GM21447 (cell line): ENCODE measurements around the gene HOXA3.

Experiments used
- ATAC-seq: cut with Tn5 transposase; IDR thresholded peaks from one replicate; pipeline ENCODE4 v1.9.1; 2021; ENCODE audit not compliant: unreplicated experiment

HOXA3 gene

DNA sequence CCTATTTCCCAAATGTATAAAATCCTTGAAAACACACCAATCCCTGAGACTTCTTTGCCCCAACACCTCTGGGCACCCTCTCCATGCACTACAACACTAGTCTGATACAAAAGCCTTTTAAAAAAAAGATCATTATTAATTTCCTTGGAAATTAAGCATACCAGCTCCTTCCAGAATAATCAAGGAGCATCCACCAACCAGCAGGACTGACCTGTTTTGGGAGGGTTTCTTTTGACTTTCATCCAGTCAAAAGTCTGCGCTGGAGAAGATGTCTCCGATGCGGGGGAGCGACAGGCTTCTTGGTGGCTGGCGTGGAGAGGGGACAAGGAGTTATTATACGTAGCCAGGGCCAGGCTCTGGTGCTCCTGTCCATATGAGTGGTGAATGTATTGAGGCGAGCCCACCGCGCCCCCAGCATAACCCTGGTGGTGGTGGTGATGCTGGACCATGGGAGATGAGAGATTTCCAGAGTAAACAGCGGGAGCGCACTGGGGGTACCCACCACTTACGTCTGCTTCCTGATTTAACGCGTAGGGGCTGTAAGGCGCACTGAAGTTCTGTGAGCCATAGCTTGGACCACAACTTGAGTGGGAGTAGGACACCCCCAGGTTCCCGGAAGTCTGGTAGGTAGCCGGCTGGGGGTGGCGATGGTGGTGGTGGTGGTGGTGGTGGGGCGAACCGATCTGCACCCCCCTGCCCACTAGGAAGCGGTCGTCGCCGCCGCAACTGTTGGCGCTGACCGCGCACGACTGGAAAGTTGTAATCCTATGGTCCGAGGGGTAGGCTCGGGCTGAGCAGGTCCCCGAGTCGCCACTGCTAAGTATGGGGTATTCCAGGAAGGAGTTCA, 57.1 kb downstream of the HOXA3 start:
- ATAC-seq, result no peak

DNA sequence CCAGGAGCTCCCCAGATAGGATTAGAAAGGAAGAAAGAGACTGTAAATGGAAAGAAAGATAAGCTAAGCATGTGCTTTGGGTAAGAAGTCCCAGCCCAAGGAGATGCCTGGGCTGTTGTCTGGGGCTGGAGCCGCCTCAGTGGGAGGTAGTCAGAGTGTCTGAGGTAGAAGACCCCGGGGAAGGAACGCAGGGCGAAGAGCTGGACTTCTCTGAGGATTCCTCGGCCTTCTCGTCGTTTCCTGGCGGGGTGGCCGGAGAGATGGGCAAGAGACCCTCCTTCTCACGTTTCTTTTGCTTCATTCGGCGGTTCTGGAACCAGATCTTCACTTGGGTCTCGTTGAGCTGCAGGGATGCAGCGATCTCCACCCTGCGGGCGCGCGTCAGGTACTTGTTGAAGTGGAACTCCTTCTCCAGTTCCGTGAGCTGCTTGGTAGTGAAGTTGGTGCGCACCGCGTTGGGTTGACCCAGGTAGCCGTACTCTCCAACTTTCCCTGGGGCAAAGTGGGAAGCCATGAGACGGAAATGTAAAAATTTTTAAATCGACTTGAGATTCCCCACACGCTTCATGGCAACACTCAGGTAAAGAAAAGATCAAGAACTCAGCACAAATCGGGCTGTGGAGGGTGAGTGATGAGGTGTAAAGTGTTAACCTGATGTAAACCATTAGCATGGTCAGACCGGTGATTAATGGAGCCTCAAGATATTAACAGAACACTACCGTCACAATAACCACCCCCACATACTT, 57.9 kb downstream of the HOXA3 start:
- ATAC-seq, result no peak

DNA sequence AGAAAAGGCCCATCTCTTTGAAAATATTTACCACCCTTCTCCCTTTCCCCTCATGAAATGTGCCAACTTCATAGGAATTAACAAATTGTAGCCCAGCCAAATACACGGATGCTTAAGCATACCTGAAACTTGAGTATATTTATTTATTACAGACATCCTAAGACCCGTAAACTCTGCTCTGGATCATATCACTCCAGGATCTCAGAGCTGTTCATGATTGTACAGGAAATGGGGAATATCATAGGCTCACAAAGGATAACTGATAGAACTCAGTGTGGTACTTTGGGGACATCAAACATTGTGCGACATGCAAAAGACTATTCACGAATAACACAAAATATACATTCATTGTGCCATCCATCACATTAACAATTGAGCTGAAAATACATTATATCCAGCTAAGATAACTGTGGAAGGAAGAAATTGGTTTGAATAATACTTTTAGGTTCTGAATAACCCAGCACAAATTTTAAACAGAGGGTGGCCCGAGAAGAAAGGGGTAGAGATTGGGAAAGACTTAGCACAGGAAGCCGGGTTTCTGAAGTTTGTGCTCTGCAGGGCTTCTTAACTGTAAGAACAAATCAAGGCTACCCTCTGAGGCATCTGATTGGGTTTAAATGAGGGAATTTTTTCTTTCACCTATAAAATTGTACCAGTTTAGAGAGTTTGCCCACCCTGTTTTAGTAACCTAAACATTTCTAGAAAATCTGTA, 59.0 kb downstream of the HOXA3 start:
- ATAC-seq, result no peak

DNA sequence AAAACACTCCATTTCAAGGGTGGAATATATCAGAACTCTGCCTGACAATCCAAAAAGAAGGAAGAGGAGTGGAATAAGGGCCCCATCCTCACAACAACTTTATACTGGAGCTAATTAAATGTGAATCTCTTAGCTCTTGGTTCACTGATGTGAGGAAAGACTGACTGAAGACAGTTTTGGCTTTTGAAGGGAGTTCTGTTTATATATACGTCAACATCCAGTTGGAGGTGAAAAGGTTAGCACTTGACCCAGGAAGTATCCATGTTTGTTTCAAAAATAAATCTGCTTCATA, 59.6 kb downstream of the HOXA3 start:
- ATAC-seq, result no peak

DNA sequence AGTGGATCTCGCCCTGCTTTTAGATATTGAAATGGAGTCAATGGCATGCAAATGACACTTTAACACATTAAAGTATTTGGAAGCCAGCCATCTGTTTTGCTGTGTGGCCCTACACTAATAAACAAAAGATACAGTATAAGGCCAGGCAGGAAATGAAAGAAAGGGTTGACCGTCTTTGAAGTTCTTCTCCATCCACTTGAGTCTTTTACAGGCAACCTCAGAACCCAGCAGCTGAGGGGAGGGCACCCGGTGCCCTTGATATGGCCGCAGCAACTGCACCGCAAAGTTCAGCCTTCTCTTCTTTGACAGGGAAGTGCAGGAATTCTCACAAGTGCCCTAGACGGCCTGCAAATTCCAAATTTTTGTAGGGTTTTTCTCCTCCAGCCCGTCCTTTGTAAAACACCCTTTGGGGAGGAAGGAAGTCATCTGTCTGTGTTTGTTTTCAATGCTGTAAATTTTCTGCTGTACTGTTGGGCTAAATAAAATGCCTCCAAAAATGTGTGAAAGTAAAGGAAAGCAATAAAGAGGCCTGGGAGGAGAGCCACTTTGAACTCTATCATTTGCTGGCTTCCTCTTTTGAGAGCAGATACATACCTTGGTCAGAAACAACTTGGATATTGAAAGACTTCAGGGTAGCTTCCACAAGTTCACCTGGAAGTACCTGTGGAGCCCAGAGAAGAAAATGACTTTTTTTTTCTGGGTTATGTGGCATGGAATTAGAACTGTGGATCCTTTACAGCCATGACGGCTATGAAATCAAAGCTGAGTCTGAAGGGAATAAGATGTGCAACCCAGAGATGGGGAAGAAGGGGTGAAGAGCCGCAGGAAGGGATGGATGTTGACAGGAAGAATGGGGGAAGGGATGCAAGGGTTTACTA, 60.2 kb downstream of the HOXA3 start:
- no peak for ATAC-seq

DNA sequence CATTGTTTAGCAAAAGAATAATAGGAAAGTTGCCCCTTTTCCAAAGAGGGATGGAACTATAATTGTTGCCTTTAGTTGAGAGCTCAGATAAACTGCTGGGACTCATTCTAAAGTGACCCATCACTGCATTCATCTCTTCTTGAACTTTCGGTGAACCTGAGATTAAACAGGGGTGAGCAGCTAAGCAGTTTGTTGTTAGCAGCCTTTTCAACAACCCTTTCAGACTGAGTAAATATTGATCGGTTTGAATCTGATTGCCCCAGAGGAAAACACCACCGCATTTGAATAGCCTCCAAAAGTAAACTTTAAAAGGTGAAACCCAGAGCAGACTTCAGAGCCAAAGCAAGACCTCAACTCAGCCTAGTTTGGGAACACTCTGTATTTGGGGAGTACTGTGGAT, 61.3 kb downstream of the HOXA3 start:
- ATAC-seq, result no peak

DNA sequence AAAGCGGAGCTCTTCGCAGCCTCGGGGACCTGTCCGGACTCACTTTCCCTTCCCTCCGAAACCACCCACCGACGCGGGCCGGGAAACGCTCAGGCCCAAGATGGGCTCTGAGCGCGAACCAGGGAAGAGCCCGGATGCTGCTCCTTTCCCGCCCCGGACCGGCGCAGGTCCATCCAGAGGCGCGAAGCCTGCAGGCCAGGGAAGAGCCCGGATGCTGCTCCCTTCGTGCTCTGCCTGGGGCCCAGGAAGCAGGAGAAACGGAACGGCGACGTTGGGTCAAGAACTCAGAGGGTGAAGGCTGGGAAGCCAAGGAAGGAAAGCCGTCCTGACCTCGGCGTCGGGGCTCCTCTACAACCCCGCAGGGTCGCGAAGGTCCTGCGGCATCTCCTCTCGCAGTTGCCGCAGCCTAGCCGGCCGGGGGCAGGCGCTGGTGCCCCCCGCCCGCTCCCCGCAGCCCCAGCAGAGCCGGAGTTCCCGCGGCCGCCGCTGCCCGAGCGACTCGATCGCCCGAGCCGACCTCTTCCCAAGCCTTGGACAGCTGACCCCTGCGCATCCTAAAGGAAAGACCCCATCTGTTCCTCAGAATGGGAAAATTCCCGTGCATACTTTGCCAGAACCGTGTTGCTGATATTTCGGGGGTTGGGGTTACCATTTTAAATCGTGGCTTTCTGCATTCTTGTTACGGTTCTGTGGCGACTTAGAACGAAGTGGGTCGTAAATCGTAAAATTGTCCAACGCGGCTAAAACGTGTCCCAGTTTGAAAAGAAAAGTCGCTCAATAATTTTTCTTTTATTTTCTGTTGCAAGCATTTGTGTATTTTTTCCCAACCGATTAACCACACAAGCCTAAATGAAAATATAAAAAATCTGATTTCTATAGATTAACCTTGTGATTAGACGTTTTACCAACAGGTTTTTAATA, 64.1 kb downstream of the HOXA3 start:
- no peak for ATAC-seq

DNA sequence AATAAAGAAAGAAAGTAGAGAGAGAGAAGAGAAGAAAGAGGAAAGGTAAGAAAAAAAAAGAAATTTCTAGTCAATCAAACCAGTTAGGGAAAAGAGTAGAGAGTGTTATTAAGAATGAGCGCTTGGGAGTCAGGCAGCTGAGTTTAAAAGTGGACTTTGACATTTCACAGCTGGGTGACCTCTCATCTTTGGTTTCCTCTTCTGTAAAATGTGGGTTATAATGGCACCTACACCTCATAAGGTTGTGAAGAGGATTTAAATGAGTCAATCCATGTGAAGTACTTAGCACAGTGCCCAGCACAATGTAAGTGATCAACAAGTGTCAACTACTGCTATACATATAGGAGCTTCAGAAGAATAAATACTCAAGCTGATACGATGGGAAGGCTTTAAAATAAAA, 68.7 kb downstream of the HOXA3 start:
- ATAC-seq, result no peak

DNA sequence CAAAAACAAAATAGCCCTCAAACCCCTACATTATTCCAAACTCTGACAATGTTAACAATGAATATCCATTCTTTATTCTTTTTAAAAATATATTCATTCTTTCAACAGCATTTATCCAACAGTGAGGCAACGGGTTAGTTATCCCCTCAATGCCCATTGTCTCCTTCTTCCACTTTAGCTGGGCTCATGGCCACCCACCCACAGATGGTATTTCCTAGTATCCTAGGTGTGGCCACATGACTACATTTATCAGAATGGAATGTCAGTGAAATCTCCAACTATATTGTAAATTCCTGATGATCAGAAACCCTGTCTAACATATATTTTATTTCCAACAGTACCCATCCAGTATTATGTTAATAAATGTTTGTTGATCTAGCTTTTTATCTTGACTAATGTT, 70.2 kb downstream of the HOXA3 start:
- no peak for ATAC-seq

DNA sequence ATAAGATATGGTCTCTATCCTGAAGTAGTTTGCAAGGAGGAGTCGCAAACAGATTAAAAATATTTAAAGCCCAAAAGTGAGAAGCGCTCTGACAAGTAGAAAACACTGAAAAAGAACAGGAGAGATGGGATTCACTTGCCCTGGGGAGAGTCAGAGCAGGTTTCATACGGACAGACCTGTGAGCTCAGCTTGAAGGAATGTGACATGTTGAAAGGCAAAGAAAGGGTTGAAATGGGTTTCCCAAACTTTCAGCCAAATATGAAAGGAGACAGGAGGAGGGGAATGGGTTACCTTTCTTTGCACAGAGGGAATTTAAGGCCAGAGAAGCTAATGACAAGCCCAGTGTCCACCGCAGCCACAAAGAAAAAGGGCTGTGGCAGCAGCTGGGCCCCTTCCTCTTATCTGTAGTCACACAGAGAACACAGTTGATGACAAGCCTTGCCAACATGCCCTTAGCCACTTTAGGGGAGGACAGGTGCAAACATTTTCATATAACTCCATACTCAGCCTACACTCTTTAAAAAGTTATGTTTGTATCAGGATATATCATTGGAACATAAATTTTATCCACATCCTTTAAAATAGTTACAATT, 71.4 kb downstream of the HOXA3 start:
- ATAC-seq, result no peak

DNA sequence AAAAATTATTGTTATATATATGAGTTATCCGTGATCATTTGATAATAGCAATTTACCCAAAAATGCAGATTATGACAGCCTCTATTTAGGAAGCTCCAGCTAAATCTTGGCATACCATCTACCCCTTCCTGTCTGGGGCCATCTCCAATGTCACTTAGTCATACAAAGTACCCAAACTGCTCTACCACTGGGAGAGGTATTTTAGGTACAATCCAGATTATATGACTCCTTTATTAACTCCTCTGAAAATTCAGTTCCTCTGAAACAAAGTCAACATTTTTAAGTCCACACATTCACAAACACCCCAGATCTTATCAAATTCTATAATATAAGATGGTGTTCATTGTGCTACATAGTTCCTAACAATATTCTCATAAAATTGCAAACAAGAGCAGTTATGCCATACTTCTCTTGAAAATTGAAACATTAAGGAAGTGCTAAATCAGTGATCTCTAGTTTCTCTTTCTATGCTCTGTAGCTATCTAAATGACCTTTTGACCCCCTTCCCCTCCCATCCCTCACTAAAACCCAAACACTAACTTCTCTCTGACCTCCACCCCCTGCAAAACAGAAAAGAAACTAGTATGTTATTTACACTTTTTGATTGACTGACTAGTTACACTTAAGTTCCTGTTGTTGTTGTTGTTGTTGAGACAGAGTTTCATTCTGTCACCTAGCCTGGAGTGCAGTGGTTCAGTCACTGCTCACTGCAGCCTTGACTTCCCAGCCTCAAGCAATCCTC, 73.0 kb downstream of the HOXA3 start:
- no peak for ATAC-seq

DNA sequence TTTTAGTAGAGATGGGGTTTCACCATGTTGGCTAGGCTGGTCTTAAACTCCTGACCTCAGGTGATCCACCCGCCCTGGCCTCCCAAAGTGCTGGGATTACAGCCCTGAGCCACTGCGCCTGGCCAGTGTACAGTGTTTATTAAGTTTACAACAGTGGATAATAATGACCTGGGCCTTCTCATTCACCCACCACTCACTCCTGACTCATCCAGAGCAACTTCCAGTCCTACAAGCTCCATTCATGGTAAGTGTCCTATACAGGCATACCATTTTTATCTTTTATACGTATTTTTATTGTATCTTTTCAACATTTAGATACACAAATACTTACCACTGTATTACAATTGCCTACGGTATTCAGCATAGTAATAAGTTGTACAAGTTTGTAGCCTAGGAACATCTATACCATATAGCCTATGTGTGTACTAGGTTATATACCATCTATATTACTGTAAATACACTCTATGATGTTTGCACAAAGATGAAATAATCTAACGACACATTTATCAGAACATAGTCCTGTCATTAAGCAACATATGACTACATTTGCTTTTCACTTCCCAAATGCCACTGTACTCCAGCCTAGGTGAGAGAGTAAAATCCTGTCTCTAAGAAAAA, 73.7 kb downstream of the HOXA3 start:
- ATAC-seq, result no peak

DNA sequence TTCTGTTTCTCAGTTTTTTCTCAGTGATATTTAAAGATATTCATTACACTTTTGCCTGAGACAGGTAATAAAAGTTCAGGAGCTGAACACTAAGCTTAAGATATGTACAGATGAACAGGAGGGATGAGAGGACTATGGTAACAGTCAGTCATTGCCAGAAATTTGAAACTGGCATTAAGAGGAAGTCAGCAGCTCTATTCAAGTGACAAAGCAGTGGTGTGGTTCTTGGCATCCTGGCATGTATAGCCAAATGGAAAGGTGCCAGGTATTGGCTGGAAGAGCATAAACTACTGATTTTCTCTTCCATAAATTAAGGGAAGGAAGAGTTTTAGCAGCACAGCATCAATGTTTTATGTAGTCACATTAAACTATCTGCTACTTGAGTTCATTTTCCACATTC, 79.3 kb downstream of the HOXA3 start:
- ATAC-seq, result no peak

DNA sequence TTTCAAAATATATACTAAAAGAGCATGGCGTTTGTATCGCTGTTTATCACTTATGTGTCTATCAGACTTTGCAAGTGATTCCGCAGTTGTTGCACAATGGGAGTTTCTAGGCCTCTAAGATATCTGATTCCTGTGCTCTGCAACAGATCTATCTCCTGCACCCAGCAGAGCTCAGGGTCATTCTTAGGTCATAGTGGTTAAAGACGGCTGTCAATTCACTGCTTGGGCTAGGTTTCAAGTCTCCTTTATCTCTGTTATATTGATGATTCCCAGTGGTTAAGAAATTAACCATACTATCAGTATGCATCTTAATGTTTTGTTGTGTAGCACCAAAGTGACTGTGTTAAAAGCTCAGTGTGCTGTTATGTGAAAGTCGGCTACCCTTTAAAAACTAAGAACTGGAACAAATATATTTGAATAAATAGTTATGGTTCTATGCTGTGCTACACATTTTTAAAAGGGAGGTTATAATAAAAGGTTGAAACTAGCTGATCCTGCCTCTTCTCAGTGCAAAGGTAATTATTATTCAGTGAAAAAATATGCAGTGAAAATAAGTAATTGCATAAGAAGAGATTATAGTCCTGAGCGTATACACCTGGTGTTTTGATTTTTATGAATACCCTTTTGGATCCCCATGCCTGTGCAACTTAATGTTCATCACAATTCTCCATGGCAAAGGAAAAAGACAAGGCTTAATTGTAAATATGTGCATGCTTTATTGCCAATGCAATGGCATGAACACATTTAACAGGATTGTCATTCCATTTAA, 80.6 kb downstream of the HOXA3 start:
- ATAC-seq, result no peak

DNA sequence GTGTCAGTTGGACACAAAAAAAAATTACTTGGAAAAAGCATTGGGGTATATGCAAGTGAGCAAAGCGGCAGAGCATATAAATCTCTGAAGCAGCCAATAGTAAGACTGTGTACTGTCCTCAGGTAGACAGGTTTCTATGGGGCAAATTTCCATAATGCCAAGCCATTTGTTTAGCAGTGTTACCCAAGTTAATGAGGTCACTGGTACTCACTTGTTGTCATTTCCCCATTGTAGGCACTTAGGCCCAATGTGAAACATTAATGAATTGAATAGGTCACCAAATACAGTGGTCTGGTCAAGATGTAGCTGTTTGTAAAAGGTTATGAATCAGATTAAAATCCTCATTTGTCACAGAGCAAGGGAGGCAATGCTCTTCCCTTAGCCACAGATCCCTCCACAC, 84.1 kb downstream of the HOXA3 start:
- no peak for ATAC-seq

DNA sequence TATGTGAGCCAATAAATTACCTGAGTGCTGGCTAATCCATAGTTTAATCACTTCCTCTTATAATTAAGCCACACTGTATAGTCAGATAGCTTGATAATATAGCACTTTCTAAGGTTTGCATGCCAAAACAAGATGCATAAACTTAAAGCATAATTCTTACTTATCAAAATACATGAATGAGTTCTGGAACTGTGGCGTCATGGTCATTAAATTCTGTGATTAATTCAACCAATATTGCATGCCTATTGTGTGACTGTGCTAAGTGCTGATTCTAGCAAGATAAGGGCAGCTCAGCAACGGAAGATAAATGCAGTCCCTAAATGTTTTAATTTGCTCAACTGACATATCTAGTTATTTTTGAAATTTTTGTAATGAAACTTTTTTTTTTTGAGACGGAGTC, 86.2 kb downstream of the HOXA3 start:
- ATAC-seq, result no peak

DNA sequence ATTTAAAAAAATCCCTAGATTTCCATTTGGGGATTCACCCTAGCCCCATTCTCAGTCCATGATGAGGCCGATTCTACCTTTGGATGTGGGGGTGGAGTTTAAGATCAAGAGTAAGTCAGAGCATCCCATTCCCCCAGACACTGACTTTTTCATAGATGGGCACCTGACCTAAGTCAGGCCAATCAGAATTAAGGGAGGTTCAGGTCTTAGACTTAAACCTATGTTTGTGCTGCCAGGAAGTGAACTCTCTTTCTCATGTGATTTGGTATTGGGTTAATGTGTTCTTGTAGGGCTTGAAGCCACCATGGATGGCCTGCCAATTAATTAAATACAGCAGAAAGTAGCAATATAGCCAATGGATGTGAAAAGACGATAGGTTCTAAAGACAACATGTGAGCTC, 86.7 kb downstream of the HOXA3 start:
- ATAC-seq, result no peak

DNA sequence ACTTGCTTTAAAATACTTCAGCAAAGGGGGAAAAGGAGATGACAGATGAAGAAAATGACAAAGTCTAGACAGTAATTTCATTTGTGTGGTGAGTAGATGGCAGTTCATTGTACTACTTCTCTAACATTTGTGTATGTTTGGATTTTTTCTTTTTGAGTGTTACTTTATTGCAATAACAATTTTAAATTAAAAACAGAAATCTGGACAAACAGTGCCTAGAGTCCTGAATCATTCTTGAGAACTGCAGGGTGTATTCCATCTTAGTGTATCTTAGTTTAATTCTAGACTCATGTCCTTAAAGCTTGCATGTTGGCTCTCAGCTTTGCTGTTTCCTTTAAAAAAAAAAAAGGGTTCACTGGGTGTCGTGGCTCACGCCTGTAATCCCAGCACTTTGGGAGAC, 87.7 kb downstream of the HOXA3 start:
- ATAC-seq, result no peak
